HG02885 (cell line): ENCODE results near the gene MEGF10.

ENCODE experiments used
- ATAC-seq: cut with Tn5 transposase; IDR thresholded peaks from one replicate; pipeline ENCODE4 v1.9.1; 2021; ENCODE audit warnings: mild to moderate bottlenecking; ENCODE audit not compliant: unreplicated experiment, poor library complexity

Gene MEGF10

DNA sequence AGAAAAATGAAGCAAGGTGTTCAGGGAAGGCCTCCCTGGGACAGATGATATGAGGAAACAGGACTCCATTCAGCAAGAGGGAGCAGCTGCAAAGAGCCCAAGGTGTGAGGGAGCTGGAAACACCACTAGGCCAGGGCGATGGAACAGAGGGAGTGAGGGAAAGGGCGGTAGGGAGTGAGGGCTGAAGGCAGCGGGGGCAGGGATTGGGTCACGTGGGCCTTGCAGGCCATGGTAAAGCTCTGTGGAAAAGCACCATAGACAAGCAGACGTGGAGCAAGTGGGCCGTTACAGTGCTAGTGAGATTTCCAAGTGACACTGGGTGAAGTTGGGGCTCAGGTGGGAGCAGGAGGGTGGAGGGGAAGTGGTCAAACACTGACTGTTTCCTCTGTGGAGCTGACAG is 216.0 kb downstream of the MEGF10 start:
- no peak for ATAC-seq

DNA sequence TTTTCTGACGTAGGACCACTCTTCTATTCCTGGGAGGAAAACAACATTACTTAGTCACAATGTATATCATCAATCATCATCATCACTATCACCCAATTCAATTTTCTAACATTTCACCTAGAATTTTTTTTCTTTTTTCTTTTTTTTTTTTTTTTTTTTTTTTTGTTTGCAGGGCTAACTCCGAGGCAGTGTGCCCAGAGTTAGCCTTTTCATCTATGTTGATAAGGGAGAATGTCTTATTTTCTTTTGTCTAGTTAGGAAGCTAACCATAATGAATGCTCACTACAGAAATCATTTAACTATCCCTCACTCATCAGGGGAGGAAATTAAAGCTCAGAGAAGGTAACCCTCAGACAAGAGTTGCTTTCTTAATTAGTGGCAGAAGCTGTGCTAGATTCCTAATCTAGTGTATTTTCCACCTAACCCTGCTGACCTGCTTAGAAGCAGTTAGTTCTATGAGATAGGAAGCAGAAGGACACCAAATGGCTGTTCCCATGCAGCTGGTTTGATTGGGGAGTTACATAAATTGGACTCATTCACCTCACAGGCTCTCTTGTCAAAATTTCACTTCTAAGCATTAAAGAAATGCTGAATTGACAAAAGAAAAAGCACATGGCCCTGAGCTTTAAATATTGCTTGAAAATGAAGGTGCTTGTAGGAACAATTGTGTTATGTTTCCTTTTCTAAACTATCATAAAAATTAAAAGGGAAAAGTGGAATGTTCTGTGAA is 218.2 kb downstream of the MEGF10 start:
- ATAC-seq, result no peak
